ENCODE data around the gene RETREG1. TPM values are rescaled to one million over a fixed set of nuclear protein-coding genes. Genes with fewer than 3 reads are reported as not detected.

RETREG1 gene
- total RNA-seq, 4 donors from 2014 or later, result 0.51 to 12.5 (median 4.5) TPM

GRCh38 chr5:16428359-16428758 is 188.4 kb downstream of the RETREG1 start:
- Histone ChIP-seq H3K27me3 (no peaks in the 10 kb centered on the region), H3K4me1 (no peaks in the 10 kb centered on the region), H3K4me3 (no peak overlapping the region), H3K36me3 (no peaks in the 10 kb centered on the region), H3K27ac (no peak overlapping the region), H3K9me3 (no peaks in the 10 kb centered on the region)
- intact Hi-C loops (cut with DNase I; ENCODE audit: low total_unique reads), result no loop called here
- no peak for DNase-seq
- TF ChIP-seq POLR2A (IDR thresholded peaks at IDR 0.05), result no peak
- no peak for TF ChIP-seq CTCF (IDR thresholded peaks at IDR 0.05)

GRCh38 chr5:16427587-16427986 is 189.2 kb downstream of the RETREG1 start:
- intact Hi-C loops (cut with DNase I; ENCODE audit: low total_unique reads), result no loop called here
- H3K9me3 ChIP-seq, result no peaks in the 10 kb centered on the region
- no peak overlapping the region for H3K27ac ChIP-seq
- H3K4me1 ChIP-seq, result no peaks in the 10 kb centered on the region
- H3K4me3 ChIP-seq, result no peak overlapping the region
- no peaks in the 10 kb centered on the region for H3K36me3 ChIP-seq
- DNase-seq, result no peak
- TF ChIP-seq POLR2A (IDR thresholded peaks at IDR 0.05), result no peak
- no peak for TF ChIP-seq CTCF (IDR thresholded peaks at IDR 0.05)
- no peaks in the 10 kb centered on the region for H3K27me3 ChIP-seq

Small RNA genes within 50 kb of the gene (small RNA-seq; reads per million reads assigned to genes)
- not detected for gene RF00019

Other genes with a start within 250 kb of the RETREG1 start
- 10 to 100 TPM; 12.6 to 32.2 (median 14.8) TPM for gene ZNF622, start 151.2 kb downstream of the RETREG1 start, total RNA-seq